ENCODE data around the gene SLC22A6.
A peak's percentile ranks its signal among the peaks of the same experiment; 100 is the strongest.

The SLC22A6 gene

DNA sequence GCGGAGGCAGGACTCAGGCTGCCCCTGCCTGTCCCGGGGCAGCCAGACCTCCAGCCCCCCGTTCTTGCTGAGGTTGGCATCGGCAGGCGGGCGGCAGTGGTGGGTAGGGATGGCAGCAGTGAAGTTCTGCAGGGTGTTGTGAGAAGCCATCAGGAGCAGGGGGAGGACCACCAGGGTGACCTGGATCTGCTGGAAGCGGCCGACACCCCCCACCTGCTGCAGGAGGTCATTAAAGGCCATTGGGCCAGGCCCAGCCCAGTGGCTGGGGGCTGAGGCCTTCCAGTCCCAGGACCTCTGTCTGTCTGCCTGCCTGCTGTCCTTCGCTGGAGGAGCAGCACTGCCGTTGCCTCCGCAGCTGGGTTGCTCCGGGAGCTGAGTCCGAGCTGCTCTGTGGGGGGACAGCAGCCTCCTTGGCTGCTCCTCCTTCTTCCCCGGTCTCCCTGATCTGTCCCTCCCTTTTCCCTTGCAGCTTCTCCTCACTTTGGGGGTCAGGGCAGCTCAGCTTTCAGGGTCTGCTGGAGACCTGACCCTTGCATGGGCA, at the start of gene SLC22A6:
Gene SLC22A6 (minus strand): TSS at position 517 of the 541 bp plus-strand sequence. CDS start 277 bp downstream, at position 240.
- DNase-seq: no peak

DNA sequence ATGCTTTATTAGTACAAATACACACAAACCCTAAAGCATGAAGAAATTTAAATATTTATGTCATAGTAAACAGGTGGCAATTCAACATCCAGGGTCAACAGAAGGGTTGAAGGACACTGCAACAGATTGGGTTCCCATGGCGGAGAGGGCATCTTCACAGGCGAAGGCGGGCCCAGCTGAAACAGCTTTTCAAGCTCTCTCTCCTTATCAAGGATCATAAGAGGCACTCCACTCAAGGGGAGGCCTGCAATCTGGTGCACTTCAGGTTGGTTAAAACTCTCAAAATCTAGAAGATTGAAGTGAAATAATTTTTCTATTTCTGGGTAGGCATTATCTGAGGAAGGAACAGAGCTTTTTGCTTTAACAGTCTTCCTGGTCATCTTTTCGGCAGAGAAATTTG, 47.7 kb upstream of the SLC22A6 start:
- DNase-seq: no peak

GRCh38 chr11:63023841-63024648, 39.3 kb upstream of the SLC22A6 start:
- peak; percentile 91 for DNase-seq

DNA sequence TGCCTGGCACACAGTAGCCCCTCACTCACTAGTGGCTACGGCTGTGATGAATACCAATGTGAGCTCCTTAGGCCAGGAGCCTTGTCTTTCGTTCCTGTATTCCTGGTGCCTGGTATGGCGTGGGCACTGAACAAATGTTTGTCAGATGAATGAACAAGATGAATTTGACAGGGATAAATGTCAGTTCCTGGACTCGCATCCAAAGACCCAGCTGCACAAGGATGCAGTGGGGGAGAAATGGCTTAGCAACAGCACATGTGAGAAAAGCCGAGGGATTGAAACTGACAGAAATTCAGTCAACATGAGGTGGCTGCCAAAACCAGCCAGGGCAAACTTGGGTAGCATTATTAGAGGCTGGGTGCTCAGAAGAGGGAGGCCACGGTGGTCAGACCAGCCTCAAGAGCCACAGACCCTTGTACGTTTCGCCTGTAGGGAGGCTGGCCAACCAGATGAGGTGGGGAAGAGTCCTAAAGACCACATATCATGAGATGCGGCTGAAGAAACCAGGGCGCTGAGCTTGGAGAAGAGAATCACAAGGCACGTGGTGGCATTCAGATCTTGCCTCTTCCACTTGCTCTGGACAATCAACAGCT, 38.6 kb upstream of the SLC22A6 start:
- DNase-seq: no peak

DNA sequence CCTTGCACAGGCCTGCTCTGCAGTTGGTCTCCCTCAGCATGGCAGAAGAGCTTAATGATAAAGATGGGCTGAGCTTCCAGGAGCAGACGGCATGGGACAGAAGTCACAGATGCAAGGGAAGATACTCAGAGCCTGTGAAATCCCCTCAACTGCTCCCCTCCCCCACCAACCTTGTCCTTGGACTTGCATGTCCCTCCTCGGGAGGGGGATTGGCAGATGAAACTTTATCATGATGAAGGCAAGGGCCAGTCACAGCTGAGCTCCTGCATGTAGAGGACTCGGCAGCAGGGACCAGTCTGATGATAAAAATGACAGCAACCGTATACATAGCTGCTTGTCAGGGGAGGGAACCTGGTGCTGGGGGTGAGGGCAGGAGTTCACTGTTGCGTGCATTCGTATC, 37.7 kb upstream of the SLC22A6 start:
- DNase-seq: no peak

- DNase-seq: peak; percentile 70
Measured at GRCh38 chr11:63020671-63021291, 36.0 kb upstream of the SLC22A6 start.

DNA sequence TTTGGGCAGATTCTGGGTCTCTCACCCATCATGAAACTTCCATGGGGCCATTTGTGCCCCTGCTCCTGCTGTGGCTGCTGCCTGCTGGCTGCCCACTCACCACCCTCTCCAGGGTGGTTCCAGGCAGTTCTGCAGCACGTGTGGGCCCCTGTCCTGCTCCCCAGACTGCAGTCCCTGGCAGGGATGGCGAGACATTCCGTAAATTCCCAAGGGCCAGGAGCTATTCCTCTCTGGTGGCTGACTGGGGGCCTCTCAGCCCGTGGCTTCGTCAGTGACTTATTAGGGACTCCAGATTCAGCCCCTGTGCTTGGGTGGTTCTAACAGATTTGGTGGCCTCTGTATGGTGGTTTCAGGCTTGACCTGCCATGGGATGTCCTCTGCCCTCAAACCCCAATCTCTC, 34.7 kb upstream of the SLC22A6 start:
- DNase-seq: no peak

DNA sequence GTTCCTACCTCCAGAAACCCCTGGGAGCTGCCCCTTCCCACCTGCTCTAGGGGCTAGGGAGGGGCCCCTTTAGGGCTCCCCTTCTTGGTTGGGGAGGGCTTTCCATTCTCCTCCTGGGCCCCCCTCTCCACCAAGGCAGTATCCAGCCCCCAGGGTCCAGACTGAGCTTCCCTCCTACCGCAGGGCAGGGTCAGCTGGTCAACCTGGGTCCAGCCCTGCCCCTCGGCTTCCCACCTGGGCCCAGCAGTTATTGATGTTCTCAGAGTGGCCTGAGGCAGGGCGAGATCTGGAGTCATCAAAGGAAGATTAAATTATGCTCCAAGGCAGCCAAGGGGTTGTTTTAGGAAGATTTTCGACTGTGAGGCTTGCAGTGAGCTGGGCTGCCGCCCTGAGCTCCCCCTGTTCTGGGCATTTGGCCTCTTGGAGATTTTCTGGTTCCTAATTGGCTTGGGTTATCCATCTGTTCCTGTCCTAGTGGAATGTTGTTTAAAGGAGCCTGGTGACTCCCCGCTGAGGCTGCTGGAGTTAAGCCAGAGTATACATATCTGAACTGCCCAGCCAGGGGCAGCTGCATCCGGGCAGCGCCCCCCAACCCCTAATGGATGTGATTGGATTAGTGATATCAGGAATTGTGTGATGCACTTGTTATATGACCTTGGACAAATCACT, 32.7 kb upstream of the SLC22A6 start:
- DNase-seq: no peak

DNA sequence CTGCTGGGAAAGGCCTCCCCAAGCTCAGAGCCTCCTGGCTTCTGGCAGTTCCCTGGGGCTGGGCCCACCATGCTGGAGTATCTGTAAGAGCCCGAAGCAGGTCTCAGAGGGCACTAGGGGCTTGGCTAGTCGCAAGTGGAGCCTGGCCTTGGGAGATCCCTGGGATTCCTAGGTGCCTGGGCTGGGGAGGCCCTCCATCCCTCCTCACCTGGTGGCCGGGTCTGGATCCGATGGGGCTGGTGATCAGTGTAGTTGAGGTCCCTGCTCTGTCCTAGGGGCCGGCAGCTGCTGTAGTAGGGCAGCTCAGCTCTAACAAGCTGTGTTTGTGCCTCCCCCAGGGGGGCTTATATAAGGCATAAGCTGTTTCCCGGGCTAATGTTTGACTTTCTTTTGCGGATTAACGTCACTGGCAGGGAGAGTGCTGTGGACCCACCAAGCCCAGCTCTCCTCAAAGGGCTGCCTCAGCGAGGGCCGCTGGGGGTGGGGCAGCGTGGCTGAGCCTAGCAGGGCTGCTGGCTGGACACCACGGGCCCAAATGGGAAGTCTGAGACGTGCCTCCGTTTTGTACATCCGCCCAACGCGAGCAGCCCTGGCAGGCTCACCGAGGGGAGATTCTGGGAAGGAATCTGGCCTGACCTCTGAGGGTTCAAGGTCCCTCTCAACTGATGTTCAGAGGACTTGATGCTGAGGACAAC, 30.9 kb upstream of the SLC22A6 start, which contains the start of gene SLC22A8:
Gene SLC22A8 (minus strand): TSS at position 321 of the 695 bp plus-strand sequence. CDS start 883 bp downstream, outside the sequence.
- no peak for DNase-seq

GRCh38 chr11:63014408-63015055, 29.8 kb upstream of the SLC22A6 start:
- no peak for DNase-seq

- DNase-seq: no peak
Measured at GRCh38 chr11:63012839-63013238, 28.1 kb upstream of the SLC22A6 start.

- DNase-seq: no peak
Measured at GRCh38 chr11:63012430-63012829, 27.7 kb upstream of the SLC22A6 start.

DNA sequence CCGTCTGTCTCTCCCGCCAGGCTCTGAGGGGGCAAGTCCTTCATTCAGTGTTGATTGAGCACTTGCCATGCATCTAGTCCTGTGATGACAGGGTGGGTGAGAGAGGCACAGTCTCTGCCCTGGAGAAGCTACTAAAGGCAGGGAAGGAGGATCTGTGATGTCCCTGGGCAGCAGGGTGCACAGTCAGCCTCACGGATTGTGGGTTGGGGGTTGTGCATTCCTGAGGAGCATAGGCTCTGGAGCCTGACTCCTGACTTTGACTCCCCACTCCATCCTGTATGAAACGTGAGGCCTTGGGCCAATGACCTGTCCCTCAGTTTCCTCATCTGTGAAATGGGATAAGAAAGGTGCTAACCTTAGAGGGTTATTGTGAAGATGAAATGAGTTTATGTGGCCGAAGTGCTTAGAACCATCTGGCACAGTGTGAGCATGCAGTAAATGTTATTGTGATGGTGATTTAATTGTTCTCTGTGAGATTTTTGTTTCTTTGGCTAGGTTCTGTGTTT, 26.2 kb upstream of the SLC22A6 start:
- DNase-seq: no peak

- no peak for DNase-seq
Measured at GRCh38 chr11:63007920-63008319, 23.2 kb upstream of the SLC22A6 start.

DNA sequence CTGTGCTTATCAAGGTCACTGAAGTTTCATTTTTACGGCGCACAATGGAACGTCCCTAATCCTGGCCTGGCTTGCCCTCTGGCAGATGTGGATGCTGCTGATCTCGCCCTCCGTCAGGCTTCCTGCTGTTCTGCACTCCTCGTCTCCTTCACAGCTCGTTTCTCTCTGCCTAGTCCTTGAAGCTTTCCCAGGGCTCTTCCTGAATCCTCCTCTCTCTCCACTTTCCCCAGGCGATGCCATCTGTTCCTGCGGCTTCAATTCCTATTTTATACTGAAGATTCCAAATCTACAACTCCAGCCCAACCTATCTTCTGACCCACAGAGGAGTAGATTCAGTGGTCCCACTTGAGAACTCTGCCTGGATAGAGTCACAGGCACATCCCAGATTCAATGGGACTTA, 16.7 kb upstream of the SLC22A6 start:
- DNase-seq: no peak

DNA sequence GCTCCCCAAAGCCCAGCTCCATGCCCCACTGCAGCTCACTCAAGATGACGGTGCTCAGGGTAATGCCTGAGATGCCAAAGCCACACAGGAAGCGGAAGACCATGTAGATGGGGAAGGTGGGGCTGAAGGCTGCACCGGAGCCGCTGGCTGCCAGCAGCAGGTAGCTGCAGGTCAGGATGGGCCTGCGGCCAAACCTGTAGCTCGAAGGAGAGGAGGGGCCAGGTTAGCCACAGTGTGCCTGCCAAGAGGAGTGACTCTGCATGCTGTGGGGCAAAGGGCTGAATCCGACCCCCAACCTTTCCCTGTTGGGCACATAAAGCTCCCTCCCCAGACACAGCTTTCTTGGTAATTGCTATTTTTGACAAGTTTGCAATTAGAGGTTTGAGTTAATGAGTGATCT, 14.9 kb upstream of the SLC22A6 start:
- DNase-seq: no peak

DNA sequence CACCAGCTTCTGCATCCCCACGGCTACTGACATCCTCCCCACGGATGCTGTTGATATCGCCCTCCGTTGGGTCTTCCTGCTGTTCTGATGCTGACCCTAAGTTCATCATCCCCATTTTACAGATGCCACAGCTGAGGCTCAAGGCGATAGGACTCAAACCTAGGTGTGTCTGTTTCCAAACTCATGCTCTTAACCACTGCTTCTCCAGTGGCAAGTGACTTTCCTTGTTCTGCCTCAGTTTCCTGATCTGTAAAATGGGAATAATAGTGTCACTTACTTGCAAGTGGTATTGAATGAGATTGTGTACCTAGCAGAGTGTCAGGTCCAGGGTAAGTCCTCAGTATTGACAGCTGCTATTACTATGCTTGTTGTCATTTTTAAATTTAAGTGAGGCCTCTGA, 14.4 kb upstream of the SLC22A6 start:
- DNase-seq: no peak

GRCh38 chr11:62996271-62996670, 11.5 kb upstream of the SLC22A6 start:
- no peak for DNase-seq

- DNase-seq: no peak
Measured at GRCh38 chr11:62994775-62995174, 10.0 kb upstream of the SLC22A6 start.

- no peak for DNase-seq
Measured at GRCh38 chr11:62988276-62988675, 3.5 kb upstream of the SLC22A6 start.

DNA sequence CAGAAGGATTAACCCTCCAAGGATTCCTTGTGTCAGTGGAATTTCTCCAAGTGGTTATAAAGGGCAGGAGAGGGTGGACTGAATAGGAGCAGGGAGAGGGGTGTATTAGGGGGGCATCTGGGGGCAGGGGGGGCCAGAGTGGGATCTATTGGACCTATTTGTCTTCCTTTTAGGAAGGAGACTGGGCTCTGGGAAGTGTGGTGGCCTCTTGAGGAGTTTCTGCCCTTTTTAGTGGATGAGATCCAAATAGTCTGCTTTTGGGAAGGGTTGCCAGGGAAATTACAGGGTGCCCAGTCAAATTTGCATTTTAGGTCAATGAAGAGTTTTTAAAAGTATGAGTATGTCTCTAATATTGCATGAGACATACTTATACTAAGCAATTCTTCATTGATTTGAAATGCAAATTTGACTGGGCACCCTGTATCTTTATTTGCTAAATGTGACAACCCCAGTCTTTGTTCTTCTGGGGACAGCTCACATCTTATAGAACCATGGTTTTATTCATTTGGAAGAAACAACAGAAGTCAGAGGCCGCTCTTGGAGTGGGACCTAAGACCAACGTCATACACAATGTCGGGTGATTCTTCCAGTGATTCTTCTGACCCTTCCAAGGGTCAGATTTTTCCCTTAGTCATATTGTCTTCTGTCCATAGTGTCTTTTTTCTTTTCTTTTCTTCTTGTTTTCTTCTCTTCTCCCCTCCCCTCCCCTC, 429 bp upstream of the SLC22A6 start:
- no peak for DNase-seq

Data from activated CD4-positive, alpha-beta T cell treated with anti-CD3 and anti-CD28 coated beads for 48 hours (primary cell).